NK-92 treated with Interleukin-12 subunit alpha and Interleukin-12 subunit beta, amount 100 ng/mL, for 24 hours (cell line): ENCODE results near the gene SMIM24.

Source experiments
- DNase-seq: peaks from one replicate; lab custom pipeline; 2025; lab: John Stamatoyannopoulos, UW

Gene SMIM24

GRCh38 chr19:3474010-3474409 is 6.3 kb downstream of the SMIM24 start:
- no peak for DNase-seq

- no peak for DNase-seq
Observed at GRCh38 chr19:3471954-3472655, 8.2 kb downstream of the SMIM24 start.

DNA sequence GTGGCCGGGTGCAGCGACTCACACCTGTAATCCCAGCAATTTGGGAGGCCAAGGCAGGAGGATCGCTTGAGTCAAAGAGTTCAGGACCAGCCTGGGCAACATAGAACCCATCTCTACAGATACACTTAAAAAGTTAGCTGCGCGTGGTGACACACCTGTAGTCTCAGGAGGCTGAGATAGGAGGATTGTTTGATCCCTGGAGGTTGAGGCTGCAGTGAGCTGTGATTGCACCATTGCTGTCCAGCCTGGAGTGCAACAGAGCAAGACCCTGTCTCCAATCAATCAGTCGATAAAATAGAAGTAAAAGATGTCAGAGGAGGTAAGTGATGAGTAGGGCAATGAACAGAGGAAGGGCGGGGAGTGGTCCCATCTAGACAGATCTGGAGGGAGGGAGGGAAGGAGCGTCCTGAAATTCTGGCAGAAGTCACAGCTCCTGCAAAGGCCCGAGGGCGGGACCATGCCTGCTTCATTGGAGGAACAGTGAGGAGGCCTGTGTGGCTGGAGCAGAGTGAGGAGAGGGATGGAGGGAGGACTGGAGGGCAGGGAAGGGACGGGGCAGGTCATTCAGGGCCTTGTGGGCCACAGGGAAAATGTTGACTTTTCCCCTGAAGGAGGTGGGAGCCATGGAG is 9.7 kb downstream of the SMIM24 start:
- DNase-seq = no peak

GRCh38 chr19:3469638-3470499 is 10.5 kb downstream of the SMIM24 start:
- DNase-seq = no peak

DNA sequence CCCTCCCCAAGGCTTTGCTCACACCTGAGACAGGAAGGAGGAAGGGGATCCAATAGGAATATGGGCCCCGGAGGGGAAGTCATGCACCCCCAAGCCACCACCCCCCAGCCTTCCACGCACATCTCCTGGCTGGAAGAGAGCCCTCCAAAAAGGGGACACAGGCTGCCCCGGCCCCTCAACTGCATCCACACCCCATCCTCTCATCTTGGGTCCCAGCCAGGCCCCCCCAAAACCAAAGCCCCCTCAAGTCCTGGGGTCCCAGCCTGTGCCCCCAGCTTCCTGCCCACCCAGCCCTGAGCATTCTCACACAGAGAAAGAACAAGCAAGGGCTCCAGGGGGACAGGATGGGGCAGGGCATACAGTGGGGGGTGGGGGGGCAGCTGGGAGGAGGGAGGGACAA is 12.1 kb downstream of the SMIM24 start:
- no peak for DNase-seq

DNA sequence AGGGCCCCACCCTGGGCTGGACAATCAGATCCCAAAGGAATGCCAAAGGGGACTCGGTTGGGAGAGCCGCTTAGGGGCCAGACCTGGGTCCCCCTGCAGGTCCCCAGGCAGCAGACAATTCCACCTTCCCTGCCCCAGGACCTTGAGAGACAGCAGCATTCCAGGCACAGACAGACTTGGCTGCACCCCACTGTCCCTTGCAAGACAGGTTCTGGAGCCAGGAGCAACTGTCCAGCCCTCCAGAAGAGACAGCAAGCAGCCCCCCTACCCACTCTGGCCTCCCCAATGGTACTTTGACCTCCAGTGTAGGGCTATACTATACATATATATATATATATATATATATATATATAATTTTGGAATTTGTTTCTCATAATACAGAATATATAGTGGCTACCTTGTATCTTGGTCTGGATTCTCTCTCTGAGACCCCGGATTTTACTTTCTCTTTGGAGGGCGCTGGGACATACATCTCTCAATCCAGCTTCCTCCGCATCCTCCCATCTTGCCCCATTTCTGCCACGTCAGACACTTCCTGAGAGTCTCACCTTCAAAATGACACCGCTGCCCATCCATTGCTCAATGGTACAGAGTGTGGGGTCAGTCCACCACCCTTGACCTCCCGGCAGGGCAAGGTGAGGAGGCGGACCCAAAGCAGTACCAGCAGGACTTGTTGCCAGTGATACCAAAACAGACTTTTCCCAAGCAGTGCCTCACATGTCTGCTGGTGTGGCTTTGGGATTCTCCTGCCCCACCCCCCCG is 12.7 kb downstream of the SMIM24 start:
- no peak for DNase-seq

GRCh38 chr19:3466635-3467034 is 13.7 kb downstream of the SMIM24 start:
- DNase-seq = no peak

DNA sequence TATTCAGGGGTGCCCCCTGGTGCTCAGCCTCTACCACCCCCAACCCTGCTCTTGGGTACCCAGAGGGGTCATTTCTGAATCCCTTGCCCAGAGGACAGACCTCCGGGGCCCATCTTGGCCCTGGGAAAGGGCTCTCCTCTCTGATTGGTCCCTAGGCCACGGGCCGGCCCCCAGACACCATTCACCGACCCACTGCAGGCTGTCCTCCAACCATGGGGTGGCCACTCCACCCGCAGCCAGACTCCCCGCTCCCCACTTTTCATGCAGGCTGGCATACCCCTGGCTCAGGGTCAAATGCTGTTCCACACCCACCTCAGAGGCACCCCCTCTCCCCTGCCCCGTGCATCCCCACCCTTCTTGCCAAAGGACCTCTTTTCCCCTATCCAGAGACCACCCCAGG is 14.8 kb downstream of the SMIM24 start:
- DNase-seq = no peak

DNA sequence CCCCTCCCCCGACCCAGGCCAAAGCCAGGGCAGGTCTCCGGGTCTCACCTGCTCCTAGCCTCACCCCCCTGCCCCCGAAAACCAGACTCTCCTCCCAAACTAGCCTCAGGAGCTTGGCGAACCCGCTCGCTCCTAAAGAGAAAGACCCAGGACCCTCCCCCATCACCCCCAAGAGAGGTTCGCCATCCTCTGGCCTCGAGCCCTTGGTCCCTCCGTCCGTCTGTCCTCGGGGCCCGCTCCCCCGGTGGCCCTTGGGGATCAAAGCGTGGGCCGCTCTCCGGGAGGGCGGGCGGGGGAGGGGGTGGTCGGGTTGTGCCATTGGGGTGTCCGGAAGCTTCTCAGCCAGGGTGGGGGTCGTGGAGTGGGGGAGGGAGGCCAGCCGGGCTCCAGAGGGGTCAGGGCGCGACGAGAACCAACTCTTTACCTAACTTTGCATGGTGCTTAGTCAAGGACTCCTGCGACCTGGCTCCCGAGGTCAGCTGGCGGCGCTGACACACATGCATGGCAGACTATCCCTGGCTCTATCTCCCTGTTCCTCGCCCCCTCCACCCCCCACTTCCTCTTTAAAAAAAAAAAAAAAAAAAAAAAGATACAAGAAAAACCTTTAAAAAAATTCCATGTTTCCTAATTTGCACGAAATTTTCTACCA is 15.6 kb downstream of the SMIM24 start:
- no peak for DNase-seq

DNA sequence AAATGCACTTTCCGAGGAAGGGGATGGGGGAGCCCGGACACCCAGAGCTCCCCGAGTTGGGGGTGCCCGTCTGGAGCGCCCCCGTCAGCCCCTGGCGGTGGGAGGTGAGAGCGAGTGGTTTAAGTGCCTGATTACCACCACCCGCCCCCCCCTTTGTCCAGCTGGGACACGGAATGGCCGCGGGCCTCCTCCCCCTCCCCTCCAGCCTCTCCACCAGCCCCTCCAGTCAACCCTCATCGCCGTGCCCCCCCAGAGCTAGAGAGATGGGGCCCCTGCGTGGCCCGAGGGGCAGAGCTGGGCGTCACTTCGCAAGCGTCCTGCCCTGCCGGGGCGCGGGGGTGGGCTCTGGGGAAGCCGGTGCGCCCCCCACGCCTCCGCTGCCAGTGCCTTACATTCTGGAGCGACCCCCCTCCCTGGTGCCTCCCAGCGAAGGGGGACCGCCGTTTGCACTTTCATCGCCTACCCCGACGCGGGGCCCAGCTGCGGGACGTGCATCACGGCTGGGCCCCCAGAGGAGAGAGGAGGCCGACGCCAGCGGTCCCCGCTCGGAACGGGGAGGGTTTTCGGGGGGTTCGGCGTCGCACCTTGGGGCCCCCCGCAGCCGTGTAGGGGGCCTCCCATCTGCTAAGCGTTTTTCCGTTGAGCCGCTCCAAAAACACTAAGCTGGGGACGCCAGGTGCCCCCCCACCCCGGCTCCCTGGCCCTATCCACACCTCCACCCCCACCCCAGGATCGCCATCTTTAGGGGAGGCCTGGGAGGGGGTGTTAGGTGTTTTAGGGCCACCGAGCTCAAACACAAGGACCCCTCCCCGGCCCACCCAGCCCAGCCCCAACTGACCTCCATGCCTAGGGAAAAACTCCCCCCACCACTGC is 16.4 kb downstream of the SMIM24 start:
- DNase-seq = no peak

- DNase-seq = no peak
Observed at GRCh38 chr19:3462991-3463713, 17.2 kb downstream of the SMIM24 start.

GRCh38 chr19:3459965-3460582 is 20.3 kb downstream of the SMIM24 start:
- DNase-seq = no peak

GRCh38 chr19:3459089-3459881 is 21.0 kb downstream of the SMIM24 start:
- no peak for DNase-seq

DNA sequence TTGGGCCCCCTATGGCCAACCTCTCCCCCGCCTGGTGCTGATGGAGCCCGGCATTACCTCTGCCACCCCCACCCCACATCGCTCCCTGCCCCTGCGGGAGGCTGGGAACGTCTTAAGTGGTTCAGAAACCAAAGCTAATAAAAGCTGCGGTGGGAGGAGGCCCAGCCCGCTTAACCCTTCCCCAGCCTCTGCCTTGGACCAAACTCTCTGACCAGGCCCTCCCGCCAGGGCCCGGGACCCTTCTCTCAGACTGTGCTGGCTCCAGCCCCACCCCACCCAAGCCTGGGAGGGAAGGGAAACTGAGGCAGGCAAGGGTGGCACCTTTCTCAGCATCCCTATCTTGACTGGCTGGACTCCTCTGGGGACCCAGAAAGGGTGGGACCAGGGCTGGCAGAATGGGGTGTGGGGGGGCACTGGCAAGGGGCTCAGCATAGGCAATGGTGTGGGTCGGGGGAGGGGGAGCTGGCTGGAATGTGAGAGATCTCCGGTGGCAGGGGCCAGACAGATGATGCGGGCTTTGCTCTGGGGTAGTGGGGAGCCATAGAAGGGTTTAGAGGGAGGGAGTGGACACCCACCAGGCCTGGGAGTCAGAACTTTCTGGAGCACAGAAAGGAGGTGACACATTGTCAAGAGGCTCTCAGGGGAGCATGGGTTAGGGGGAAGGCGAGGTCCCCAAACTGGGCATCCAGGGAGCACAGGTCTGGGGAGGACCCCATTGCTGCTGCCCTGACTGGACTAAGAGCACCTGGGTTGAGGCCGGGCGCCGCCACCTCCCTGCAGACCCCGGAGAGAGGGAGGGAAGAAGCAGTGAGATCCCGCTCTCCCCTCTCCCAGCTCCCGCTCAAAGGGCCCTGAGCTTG is 21.9 kb downstream of the SMIM24 start:
- no peak for DNase-seq

GRCh38 chr19:3457528-3458228 is 22.6 kb downstream of the SMIM24 start:
- no peak for DNase-seq

DNA sequence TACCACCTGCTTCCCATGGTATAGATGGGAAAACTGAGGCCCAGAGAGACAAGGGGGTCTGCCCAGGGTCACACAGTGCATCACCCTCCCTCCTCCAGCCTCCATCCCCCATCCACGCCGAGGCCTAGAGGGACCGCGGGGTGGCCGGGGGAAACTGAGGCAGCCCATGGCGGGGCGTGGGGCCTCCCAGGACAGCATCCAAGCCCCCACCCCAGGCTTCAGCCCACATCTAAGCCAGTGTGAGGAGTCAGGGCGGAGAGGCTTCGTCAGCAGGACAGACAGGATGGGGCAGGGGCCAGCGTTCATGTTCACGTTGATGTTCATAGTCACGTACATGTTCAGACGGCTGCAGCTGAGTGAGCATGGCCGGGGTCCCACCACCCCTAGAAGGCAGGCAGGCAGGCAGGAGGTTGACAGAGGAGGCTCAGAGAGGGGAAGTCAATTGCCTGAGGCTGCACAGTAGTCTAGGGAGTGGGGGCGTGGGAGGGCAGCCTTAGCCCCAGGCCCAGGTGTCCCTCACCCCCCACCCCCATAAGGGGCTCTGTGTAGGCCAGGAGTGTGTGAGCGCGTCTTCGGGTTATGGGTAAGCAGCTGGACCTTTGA is 23.3 kb downstream of the SMIM24 start:
- no peak for DNase-seq
